GM23338 (cell line): ENCODE measurements around the gene PTMA. TPM values are rescaled to one million over a fixed set of nuclear protein-coding genes. Genes with fewer than 3 reads are reported as not detected.

Source experiments
- ATAC-seq: fragments of 200-7000 bp; cut with Tn5 transposase; 3 replicates; pipeline ENCODE4 v1.9.1; 2020
- DNase-seq: peaks from one replicate; pipeline ENCODE4 v3.0.0-alpha.2; 2015; ENCODE audit warnings: low spot score
- H2AFZ ChIP-seq: fragments of 200-600 bp; sonication (generic); 2 replicates; pipeline ENCODE4 v1.8.0; 2016; ENCODE audit warnings: antibody characterized with exemption, mild to moderate bottlenecking, moderate library complexity
- H3F3A ChIP-seq: fragments of 200-600 bp; sonication (generic); replicated peaks from 2 replicates; pipeline ENCODE4 v1.8.0; 2017; ENCODE audit warnings: antibody characterized with exemption, mixed run types, low read depth
- H3K27ac ChIP-seq: fragments of 200-600 bp; sonication (generic); 2 replicates; pipeline ENCODE4 v1.6.1; 2016; ENCODE audit warnings: low read depth
- H3K27me3 ChIP-seq: fragments of 200-600 bp; sonication (generic); 2 replicates; pipeline ENCODE4 v1.8.0; 2016; ENCODE audit warnings: mild to moderate bottlenecking, mixed run types, moderate library complexity; ENCODE audit not compliant: insufficient read depth
- H3K36me3 ChIP-seq: fragments of 200-600 bp; sonication (generic); 2 replicates; pipeline ENCODE4 v1.8.0; 2016; ENCODE audit warnings: mild to moderate bottlenecking; ENCODE audit not compliant: insufficient read depth
- H3K4me1 ChIP-seq: fragments of 200-600 bp; sonication (generic); 2 replicates; pipeline ENCODE4 v1.8.0; 2016; ENCODE audit warnings: mild to moderate bottlenecking, moderate library complexity; ENCODE audit not compliant: insufficient read depth
- H3K4me2 ChIP-seq: fragments of 200-600 bp; sonication (generic); 2 replicates; pipeline ENCODE4 v1.7.1; 2017; ENCODE audit warnings: mixed run types
- H3K4me3 ChIP-seq: fragments of 200-600 bp; sonication (generic); 2 replicates; pipeline ENCODE4 v1.6.1; 2016; ENCODE audit warnings: mixed run types
- H3K79me2 ChIP-seq: fragments of 200-600 bp; sonication (generic); replicated peaks from 2 replicates; pipeline ENCODE4 v1.8.0; 2017; ENCODE audit warnings: mild to moderate bottlenecking; ENCODE audit not compliant: insufficient read depth
- H3K9me2 ChIP-seq: fragments of 200-600 bp; sonication (generic); 2 replicates; pipeline ENCODE4 v1.8.0; 2017; ENCODE audit not compliant: insufficient read depth
- H4K20me1 ChIP-seq: fragments of 200-600 bp; sonication (generic); replicated peaks from 2 replicates; pipeline ENCODE4 v1.8.0; 2017; ENCODE audit warnings: mild to moderate bottlenecking; ENCODE audit not compliant: insufficient read depth
- H3K27ac Mint-ChIP-seq: 2 replicates; pipeline ENCODE4 v1.8.0; 2020; ENCODE audit warnings: inconsistent platforms, mild to moderate bottlenecking, moderate library complexity, mixed read lengths
- H3K27me3 Mint-ChIP-seq: 3 replicates; pipeline ENCODE4 v1.8.0; 2022; ENCODE audit warnings: low read depth, mild to moderate bottlenecking, moderate library complexity, mixed read lengths, inconsistent platforms; ENCODE audit not compliant: insufficient read depth, poor library complexity
- H3K36me3 Mint-ChIP-seq: 3 replicates; pipeline ENCODE4 v1.8.0; 2021; ENCODE audit warnings: low read depth, mild to moderate bottlenecking, inconsistent platforms, moderate library complexity, mixed read lengths
- H3K4me1 Mint-ChIP-seq: 3 replicates; pipeline ENCODE4 v1.8.0; 2020; ENCODE audit warnings: mild to moderate bottlenecking, inconsistent platforms, mixed read lengths
- H3K4me3 Mint-ChIP-seq: 3 replicates; pipeline ENCODE4 v1.8.0; 2021; ENCODE audit warnings: moderate library complexity, mild to moderate bottlenecking, inconsistent platforms, mixed read lengths
- H3K9me3 Mint-ChIP-seq: 3 replicates; pipeline ENCODE4 v1.8.0; 2020; ENCODE audit warnings: moderate library complexity, mild to moderate bottlenecking, inconsistent platforms, mixed read lengths
- CREB1 ChIP-seq: fragments of 250-450 bp; sonication (Bioruptor Pico); IDR thresholded peaks from 2 replicates; pipeline ENCODE4 v1.5.0; 2020; ENCODE audit warnings: low read depth, mild to moderate bottlenecking, moderate library complexity
- EZH2 ChIP-seq: fragments of 200-600 bp; sonication (generic); IDR thresholded peaks from one replicate; pipeline ENCODE4 v1.8.0; 2017; ENCODE audit warnings: antibody characterized with exemption, mild to moderate bottlenecking, low read depth; ENCODE audit not compliant: unreplicated experiment
- EZH2phosphoT487 ChIP-seq: fragments of 200-600 bp; sonication (generic); IDR thresholded peaks from one replicate; pipeline ENCODE4 v1.8.1; 2018; ENCODE audit warnings: antibody characterized with exemption; ENCODE audit not compliant: unreplicated experiment
- JUNB ChIP-seq: IDR thresholded peaks from one replicate; pipeline ENCODE4 v1.6.1; 2016; ENCODE audit warnings: antibody characterized with exemption; ENCODE audit not compliant: unreplicated experiment
- NANOG ChIP-seq: IDR thresholded peaks from 2 replicates; pipeline ENCODE4 v1.6.1; 2016; ENCODE audit warnings: antibody characterized with exemption, borderline replicate concordance
- POLR2AphosphoS5 ChIP-seq: IDR thresholded peaks from 2 replicates; pipeline ENCODE4 v1.6.1; 2016; ENCODE audit warnings: antibody characterized with exemption, low read depth
- STAT1 ChIP-seq: IDR thresholded peaks from one replicate; pipeline ENCODE4 v1.6.1; 2016; ENCODE audit warnings: antibody characterized with exemption; ENCODE audit not compliant: unreplicated experiment
- ZNF114 ChIP-seq: fragments of 250-450 bp; sonication (Bioruptor Pico); IDR thresholded peaks from 2 replicates; pipeline ENCODE4 v1.5.0; 2020; ENCODE audit warnings: mild to moderate bottlenecking, moderate library complexity
- ZNF331 ChIP-seq: fragments of 250-450 bp; sonication (Bioruptor Pico); IDR thresholded peaks from 2 replicates; pipeline ENCODE4 v1.5.0; 2020; ENCODE audit warnings: low read depth, mild to moderate bottlenecking, moderate library complexity
- polyA plus RNA-seq: library from polyadenylated mRNA; unstranded; fragments of >200 nt; fragmentation: Nextera tagmentation; extraction: Ambion mirVana; gene quantifications from 2 replicates; pipeline ENCODE4 v1.2.1, GENCODE V29; 2016
- total RNA-seq: library from RNA; depleted of rRNA; stranded (reverse); fragments of >200 nt; shearing (Covaris generic); gene quantifications from 2 replicates; pipeline ENCODE4 v1.2.3, GENCODE V29; 2014
- TF ChIP-seq, protein P1 (sequence below): fragments of 250-450 bp; sonication (Bioruptor Pico); IDR thresholded peaks from 2 replicates; pipeline ENCODE4 v1.5.0; 2020; ENCODE audit warnings: mild to moderate bottlenecking, moderate library complexity
- TF ChIP-seq, protein P2 (sequence below), 2 experiments: fragments of 200-600 bp in 1 of 2; sonication (generic) in 1 of 2; conservative IDR thresholded peaks; 2 replicates each; pipeline versions ENCODE4 v1.5.1 to v1.6.1; 2016 to 2017; ENCODE audit warnings: antibody characterized with exemption in 2 of 2, low read depth in 2 of 2, mild to moderate bottlenecking in 2 of 2, moderate library complexity in 1 of 2
- TF ChIP-seq, protein P3 (sequence below): IDR thresholded peaks from one replicate; pipeline ENCODE4 v1.6.1; 2018; ENCODE audit warnings: antibody characterized with exemption; ENCODE audit not compliant: unreplicated experiment
- TF ChIP-seq, protein P4 (sequence below): IDR thresholded peaks from 2 replicates; pipeline ENCODE4 v1.6.1; 2016; ENCODE audit warnings: antibody characterized with exemption

PTMA gene
- total and polyA plus RNA-seq, 2 experiments from 2014 or later = 1,861 to 8,990 TPM

DNA sequence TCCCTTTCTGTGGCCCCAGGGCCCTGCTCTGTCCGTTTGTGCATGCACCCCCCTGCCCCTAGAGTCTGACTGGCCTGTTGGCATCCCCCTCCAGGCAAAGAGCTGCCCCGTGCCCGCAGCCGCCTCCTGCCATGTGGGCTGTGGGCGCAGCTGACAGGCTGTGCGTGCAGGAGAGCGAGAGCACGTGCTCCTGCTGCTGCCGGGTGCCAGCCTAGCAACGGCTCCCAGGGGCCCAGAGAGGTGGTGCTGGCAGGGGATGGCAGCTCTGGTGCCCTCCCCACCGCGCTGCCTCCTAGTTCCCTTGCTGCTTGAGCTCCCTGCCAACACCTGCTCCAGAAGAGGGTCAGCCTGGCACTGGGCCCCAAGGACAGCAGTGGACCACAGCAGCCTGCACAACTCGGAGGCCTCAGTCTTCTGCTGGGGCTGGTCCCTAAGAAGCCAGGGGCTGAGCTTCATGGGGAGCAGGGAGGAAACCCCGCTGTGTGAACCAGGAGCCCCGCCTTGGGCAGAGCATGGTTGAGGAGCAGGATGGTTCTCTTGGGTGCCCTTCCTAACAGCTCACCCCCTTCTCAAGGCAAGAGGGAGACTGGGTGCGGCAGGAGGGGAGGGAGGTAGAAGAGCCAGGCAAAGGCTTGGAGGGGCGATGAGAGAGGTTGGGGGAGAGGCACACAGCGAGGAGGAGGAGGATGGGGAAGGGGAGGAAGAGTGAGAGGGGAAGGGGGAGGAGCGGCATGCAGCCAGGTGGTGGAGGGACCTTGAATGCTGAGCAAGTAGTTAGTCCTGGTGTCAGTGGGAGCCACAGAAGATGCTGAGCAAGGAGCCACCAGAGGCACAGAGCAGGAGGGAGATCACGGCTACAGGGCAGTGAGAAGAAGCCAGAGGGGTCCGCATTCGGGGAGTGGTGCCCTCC, 23.8 kb upstream of the PTMA start:
- no peaks in the 10 kb centered on the region for H3K9me2 ChIP-seq
- Mint-ChIP-seq H3K4me3 (peak overlapping the region; percentile 37; the same call in 1 of the 3 replicates), H3K27ac (no peak overlapping the region), H3K27me3 (peaks cover 41% of the 10 kb centered on the region), H3K4me1 (peaks cover 54% of the 10 kb centered on the region), H3K9me3 (no peaks in the 10 kb centered on the region; the same call in 2 of the 3 replicates), H3K36me3 (no peaks in the 10 kb centered on the region; the same call in 2 of the 3 replicates)
- TF ChIP-seq NANOG (no peak), ZNF114 (CRISPR knock-in tag) (no peak), JUNB (no peak), STAT1 (no peak), ZNF331 (CRISPR knock-in tag) (no peak), EZH2phosphoT487 (no peak), POLR2AphosphoS5 (no peak), EZH2 (no peak), CREB1 (no peak)
- TF ChIP-seq, protein P1, sequence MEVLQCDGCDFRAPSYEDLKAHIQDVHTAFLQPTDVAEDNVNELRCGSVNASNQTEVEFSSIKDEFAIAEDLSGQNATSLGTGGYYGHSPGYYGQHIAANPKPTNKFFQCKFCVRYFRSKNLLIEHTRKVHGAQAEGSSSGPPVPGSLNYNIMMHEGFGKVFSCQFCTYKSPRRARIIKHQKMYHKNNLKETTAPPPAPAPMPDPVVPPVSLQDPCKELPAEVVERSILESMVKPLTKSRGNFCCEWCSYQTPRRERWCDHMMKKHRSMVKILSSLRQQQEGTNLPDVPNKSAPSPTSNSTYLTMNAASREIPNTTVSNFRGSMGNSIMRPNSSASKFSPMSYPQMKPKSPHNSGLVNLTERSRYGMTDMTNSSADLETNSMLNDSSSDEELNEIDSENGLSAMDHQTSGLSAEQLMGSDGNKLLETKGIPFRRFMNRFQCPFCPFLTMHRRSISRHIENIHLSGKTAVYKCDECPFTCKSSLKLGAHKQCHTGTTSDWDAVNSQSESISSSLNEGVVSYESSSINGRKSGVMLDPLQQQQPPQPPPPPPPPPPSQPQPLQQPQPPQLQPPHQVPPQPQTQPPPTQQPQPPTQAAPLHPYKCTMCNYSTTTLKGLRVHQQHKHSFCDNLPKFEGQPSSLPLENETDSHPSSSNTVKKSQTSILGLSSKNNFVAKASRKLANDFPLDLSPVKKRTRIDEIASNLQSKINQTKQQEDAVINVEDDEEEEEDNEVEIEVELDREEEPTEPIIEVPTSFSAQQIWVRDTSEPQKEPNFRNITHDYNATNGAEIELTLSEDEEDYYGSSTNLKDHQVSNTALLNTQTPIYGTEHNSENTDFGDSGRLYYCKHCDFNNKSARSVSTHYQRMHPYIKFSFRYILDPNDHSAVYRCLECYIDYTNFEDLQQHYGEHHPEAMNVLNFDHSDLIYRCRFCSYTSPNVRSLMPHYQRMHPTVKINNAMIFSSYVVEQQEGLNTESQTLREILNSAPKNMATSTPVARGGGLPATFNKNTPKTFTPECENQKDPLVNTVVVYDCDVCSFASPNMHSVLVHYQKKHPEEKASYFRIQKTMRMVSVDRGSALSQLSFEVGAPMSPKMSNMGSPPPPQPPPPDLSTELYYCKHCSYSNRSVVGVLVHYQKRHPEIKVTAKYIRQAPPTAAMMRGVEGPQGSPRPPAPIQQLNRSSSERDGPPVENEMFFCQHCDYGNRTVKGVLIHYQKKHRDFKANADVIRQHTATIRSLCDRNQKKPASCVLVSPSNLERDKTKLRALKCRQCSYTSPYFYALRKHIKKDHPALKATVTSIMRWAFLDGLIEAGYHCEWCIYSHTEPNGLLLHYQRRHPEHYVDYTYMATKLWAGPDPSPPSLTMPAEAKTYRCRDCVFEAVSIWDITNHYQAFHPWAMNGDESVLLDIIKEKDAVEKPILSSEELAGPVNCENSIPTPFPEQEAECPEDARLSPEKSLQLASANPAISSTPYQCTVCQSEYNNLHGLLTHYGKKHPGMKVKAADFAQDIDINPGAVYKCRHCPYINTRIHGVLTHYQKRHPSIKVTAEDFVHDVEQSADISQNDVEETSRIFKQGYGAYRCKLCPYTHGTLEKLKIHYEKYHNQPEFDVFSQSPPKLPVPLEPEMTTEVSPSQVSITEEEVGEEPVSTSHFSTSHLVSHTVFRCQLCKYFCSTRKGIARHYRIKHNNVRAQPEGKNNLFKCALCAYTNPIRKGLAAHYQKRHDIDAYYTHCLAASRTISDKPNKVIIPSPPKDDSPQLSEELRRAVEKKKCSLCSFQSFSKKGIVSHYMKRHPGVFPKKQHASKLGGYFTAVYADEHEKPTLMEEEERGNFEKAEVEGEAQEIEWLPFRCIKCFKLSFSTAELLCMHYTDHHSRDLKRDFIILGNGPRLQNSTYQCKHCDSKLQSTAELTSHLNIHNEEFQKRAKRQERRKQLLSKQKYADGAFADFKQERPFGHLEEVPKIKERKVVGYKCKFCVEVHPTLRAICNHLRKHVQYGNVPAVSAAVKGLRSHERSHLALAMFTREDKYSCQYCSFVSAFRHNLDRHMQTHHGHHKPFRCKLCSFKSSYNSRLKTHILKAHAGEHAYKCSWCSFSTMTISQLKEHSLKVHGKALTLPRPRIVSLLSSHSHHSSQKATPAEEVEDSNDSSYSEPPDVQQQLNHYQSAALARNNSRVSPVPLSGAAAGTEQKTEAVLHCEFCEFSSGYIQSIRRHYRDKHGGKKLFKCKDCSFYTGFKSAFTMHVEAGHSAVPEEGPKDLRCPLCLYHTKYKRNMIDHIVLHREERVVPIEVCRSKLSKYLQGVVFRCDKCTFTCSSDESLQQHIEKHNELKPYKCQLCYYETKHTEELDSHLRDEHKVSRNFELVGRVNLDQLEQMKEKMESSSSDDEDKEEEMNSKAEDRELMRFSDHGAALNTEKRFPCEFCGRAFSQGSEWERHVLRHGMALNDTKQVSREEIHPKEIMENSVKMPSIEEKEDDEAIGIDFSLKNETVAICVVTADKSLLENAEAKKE = no peak
- TF ChIP-seq, protein P2, sequence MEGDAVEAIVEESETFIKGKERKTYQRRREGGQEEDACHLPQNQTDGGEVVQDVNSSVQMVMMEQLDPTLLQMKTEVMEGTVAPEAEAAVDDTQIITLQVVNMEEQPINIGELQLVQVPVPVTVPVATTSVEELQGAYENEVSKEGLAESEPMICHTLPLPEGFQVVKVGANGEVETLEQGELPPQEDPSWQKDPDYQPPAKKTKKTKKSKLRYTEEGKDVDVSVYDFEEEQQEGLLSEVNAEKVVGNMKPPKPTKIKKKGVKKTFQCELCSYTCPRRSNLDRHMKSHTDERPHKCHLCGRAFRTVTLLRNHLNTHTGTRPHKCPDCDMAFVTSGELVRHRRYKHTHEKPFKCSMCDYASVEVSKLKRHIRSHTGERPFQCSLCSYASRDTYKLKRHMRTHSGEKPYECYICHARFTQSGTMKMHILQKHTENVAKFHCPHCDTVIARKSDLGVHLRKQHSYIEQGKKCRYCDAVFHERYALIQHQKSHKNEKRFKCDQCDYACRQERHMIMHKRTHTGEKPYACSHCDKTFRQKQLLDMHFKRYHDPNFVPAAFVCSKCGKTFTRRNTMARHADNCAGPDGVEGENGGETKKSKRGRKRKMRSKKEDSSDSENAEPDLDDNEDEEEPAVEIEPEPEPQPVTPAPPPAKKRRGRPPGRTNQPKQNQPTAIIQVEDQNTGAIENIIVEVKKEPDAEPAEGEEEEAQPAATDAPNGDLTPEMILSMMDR (conservative IDR thresholded peaks at IDR 0.05; ENCODE audit: low read depth in 2 of 2) = no peak
- TF ChIP-seq, protein P3, sequence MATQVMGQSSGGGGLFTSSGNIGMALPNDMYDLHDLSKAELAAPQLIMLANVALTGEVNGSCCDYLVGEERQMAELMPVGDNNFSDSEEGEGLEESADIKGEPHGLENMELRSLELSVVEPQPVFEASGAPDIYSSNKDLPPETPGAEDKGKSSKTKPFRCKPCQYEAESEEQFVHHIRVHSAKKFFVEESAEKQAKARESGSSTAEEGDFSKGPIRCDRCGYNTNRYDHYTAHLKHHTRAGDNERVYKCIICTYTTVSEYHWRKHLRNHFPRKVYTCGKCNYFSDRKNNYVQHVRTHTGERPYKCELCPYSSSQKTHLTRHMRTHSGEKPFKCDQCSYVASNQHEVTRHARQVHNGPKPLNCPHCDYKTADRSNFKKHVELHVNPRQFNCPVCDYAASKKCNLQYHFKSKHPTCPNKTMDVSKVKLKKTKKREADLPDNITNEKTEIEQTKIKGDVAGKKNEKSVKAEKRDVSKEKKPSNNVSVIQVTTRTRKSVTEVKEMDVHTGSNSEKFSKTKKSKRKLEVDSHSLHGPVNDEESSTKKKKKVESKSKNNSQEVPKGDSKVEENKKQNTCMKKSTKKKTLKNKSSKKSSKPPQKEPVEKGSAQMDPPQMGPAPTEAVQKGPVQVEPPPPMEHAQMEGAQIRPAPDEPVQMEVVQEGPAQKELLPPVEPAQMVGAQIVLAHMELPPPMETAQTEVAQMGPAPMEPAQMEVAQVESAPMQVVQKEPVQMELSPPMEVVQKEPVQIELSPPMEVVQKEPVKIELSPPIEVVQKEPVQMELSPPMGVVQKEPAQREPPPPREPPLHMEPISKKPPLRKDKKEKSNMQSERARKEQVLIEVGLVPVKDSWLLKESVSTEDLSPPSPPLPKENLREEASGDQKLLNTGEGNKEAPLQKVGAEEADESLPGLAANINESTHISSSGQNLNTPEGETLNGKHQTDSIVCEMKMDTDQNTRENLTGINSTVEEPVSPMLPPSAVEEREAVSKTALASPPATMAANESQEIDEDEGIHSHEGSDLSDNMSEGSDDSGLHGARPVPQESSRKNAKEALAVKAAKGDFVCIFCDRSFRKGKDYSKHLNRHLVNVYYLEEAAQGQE = no peak
- TF ChIP-seq, protein P4, sequence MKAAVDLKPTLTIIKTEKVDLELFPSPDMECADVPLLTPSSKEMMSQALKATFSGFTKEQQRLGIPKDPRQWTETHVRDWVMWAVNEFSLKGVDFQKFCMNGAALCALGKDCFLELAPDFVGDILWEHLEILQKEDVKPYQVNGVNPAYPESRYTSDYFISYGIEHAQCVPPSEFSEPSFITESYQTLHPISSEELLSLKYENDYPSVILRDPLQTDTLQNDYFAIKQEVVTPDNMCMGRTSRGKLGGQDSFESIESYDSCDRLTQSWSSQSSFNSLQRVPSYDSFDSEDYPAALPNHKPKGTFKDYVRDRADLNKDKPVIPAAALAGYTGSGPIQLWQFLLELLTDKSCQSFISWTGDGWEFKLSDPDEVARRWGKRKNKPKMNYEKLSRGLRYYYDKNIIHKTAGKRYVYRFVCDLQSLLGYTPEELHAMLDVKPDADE = no peak; the same call in 1 of the 2 replicates
- H3F3A ChIP-seq = peaks cover 33% of the 10 kb centered on the region
- H3K27me3 ChIP-seq = no peaks in the 10 kb centered on the region
- H4K20me1 ChIP-seq = no peaks in the 10 kb centered on the region
- H3K4me1 ChIP-seq = peaks cover 38% of the 10 kb centered on the region
- no peak for ATAC-seq
- H3K4me3 ChIP-seq = no peak overlapping the region
- no peak for DNase-seq
- no peaks in the 10 kb centered on the region for H3K79me2 ChIP-seq
- no peaks in the 10 kb centered on the region for H3K36me3 ChIP-seq
- peak overlapping the region; percentile 32; the same call in 1 of the 2 replicates for H3K4me2 ChIP-seq
- H3K27ac ChIP-seq = no peak overlapping the region
- H2AFZ ChIP-seq = peak overlapping the region; percentile 74; the same call in 1 of the 2 replicates
